OCI-LY3 (cell line): ENCODE data around the gene LTN1.

Experiments
- H2AFZ ChIP-seq: fragments of 200-600, 300-600 bp; shearing (Covaris generic); 2 replicates; pipeline ENCODE4 v1.6.0; 2014; ENCODE audit warnings: antibody characterized with exemption, low read depth, low read length
- H3K27ac ChIP-seq: fragments of 200-600, 300-600 bp; sonication (generic); 2 replicates; pipeline ENCODE4 v1.5.1; 2014; ENCODE audit warnings: mild to moderate bottlenecking, low read length, moderate library complexity, mixed read lengths
- H3K27me3 ChIP-seq: fragments of 200-600, 300-600 bp; sonication (generic); 2 replicates; pipeline ENCODE4 v1.6.1; 2014; ENCODE audit warnings: low read depth, low read length, mixed read lengths
- H3K36me3 ChIP-seq: fragments of 200-600, 300-600 bp; sonication (generic); replicated peaks from 2 replicates; pipeline ENCODE3; 2014; ENCODE audit warnings: low read depth, low read length, mixed read lengths
- H3K4me1 ChIP-seq: fragments of 300-600, 200-600 bp; sonication (generic); 2 replicates; pipeline ENCODE4 v1.6.1; 2014; ENCODE audit warnings: low read length, mixed read lengths
- H3K4me2 ChIP-seq: fragments of 200-600, 300-600 bp; sonication (generic); 2 replicates; pipeline ENCODE4 v1.6.1; 2014; ENCODE audit warnings: low read length, mixed read lengths
- H3K4me3 ChIP-seq: fragments of 300-600, 200-600 bp; sonication (generic); 2 replicates; pipeline ENCODE4 v1.5.1; 2014; ENCODE audit warnings: antibody characterized with exemption, mild to moderate bottlenecking, low read length, moderate library complexity
- H3K79me2 ChIP-seq: fragments of 300-600, 200-600 bp; shearing (Covaris generic); 2 replicates; pipeline ENCODE4 v1.6.1; 2014; ENCODE audit warnings: mild to moderate bottlenecking, low read length, mixed read lengths
- H3K9ac ChIP-seq: fragments of 300-600, 200-600 bp; shearing (Covaris generic); 2 replicates; pipeline ENCODE4 v1.6.0; 2014; ENCODE audit warnings: mild to moderate bottlenecking, low read length, moderate library complexity
- H3K9me3 ChIP-seq: fragments of 200-600, 300-600 bp; shearing (Covaris generic); 2 replicates; pipeline ENCODE4 v1.6.1; 2014; ENCODE audit warnings: low read length, mixed read lengths; ENCODE audit not compliant: insufficient read depth
- H4K20me1 ChIP-seq: fragments of 200-600, 300-600 bp; sonication (generic); 2 replicates; pipeline ENCODE4 v1.6.1; 2016; ENCODE audit warnings: low read length, mixed read lengths; ENCODE audit not compliant: insufficient read depth
- CTCF ChIP-seq: fragments of 200-600, 300-600 bp; sonication (generic); IDR thresholded peaks from 2 replicates; pipeline ENCODE4 v1.5.1; 2014; ENCODE audit warnings: antibody characterized with exemption, low read length, low read depth
- EZH2phosphoT487 ChIP-seq: fragments of 200-600 bp; shearing (Covaris generic); IDR thresholded peaks from 2 replicates; pipeline ENCODE4 v1.6.1; 2018; ENCODE audit warnings: antibody characterized with exemption, mixed run types, low read depth

Gene LTN1

GRCh38 chr21:28882345-28882744 lies 110.3 kb downstream of the LTN1 start:
- no peak for TF ChIP-seq EZH2phosphoT487
- TF ChIP-seq CTCF = no peak
- H2AFZ ChIP-seq = no peak overlapping the region
- H3K79me2 ChIP-seq = peaks cover 7% of the 10 kb centered on the region
- no peak overlapping the region for H3K27ac ChIP-seq
- peaks cover 14% of the 10 kb centered on the region for H3K36me3 ChIP-seq
- no peaks in the 10 kb centered on the region for H4K20me1 ChIP-seq
- no peak overlapping the region for H3K4me3 ChIP-seq
- no peaks in the 10 kb centered on the region for H3K27me3 ChIP-seq
- H3K4me1 ChIP-seq = peaks cover 16% of the 10 kb centered on the region
- no peak overlapping the region for H3K9ac ChIP-seq
- no peak overlapping the region for H3K4me2 ChIP-seq
- no peaks in the 10 kb centered on the region for H3K9me3 ChIP-seq
